A673 (cell line): ENCODE results near the gene ESPL1. TPM values are rescaled to one million over a fixed set of nuclear protein-coding genes. Genes with fewer than 3 reads are reported as not detected.

Experiments used
- BruUV-seq: library from RNA; stranded (reverse); fragments of 400-500 nt; replicated peaks from 2 replicates; lab custom pipeline; 2021; lab: Mats Ljungman, UMichigan
- CTCF ChIA-PET: fragments of 300-600 bp; sonication (Branson Sonifier 250); formaldehyde crosslinking; loops from one replicate; lab custom pipeline; 2022; ENCODE audit warnings: antibody characterized with exemption; lab: Charles Lee
- POLR2A ChIA-PET: fragments of 300-600 bp; sonication (Branson Sonifier 250); formaldehyde crosslinking; loops from one replicate; lab custom pipeline; 2022; ENCODE audit warnings: antibody characterized with exemption; ENCODE audit not compliant: low non-redundant PET; lab: Charles Lee
- DNase-seq: peaks from one replicate; pipeline ENCODE4 v3.0.0-alpha.2; 2015; ENCODE audit warnings: low spot score
- H3K27ac ChIP-seq: fragments of 200-600 bp; sonication (generic); 2 replicates; pipeline ENCODE4 v1.5.1; 2016; ENCODE audit warnings: mixed run types, low read depth, mild to moderate bottlenecking, mixed read lengths, antibody characterized with exemption, low read length; ENCODE audit not compliant: poor library complexity, severe bottlenecking
- H3K27me3 ChIP-seq: fragments of 200-600 bp; sonication (generic); replicated peaks from 2 replicates; pipeline ENCODE4 v1.6.1; 2017; ENCODE audit warnings: mixed run types, low read depth, mild to moderate bottlenecking, mixed read lengths, antibody characterized with exemption, low read length; ENCODE audit not compliant: insufficient read depth, poor library complexity
- H3K36me3 ChIP-seq: fragments of 200-600 bp; sonication (generic); 2 replicates; pipeline ENCODE4 v1.6.1; 2016; ENCODE audit warnings: mixed run types, mild to moderate bottlenecking, mixed read lengths, antibody characterized with exemption, low read length; ENCODE audit not compliant: insufficient read depth, poor library complexity, severe bottlenecking
- H3K4me1 ChIP-seq: fragments of 200-600 bp; sonication (generic); 2 replicates; pipeline ENCODE4 v1.6.1; 2017; ENCODE audit warnings: mixed run types, mild to moderate bottlenecking, mixed read lengths, antibody characterized with exemption, low read length; ENCODE audit not compliant: insufficient read depth, poor library complexity, severe bottlenecking
- H3K4me3 ChIP-seq: fragments of 200-600 bp; sonication (generic); 2 replicates; pipeline ENCODE4 v1.5.1; 2016; ENCODE audit warnings: low read depth, mixed run types, mild to moderate bottlenecking, mixed read lengths, low read length; ENCODE audit not compliant: poor library complexity, severe bottlenecking
- H3K9me3 ChIP-seq: fragments of 200-600 bp; sonication (generic); 2 replicates; pipeline ENCODE4 v1.6.1; 2016; ENCODE audit warnings: mixed run types, low read depth, mild to moderate bottlenecking, mixed read lengths, antibody characterized with exemption, low read length; ENCODE audit not compliant: poor library complexity, severe bottlenecking
- CTCF ChIP-seq: fragments of 300-800, 200-600 bp; sonication (generic); conservative IDR thresholded peaks from 2 replicates; pipeline ENCODE4 v1.5.1; 2017; ENCODE audit warnings: low read depth, mild to moderate bottlenecking, antibody characterized with exemption, low read length, moderate library complexity, mixed read lengths
- EZH2 ChIP-seq: fragments of 200-600 bp; sonication (generic); IDR thresholded peaks from 2 replicates; pipeline ENCODE4 v1.6.1; 2017; ENCODE audit warnings: borderline replicate concordance, low read depth, mild to moderate bottlenecking, mixed read lengths, antibody characterized with exemption, low read length; ENCODE audit not compliant: poor library complexity, severe bottlenecking
- intact Hi-C: fragments of 100-400 bp; cut with micrococcal nuclease; formaldehyde crosslinking; loops from one replicate; pipeline ENCODE4 v1.10.0; 2022; ENCODE audit not compliant: unreplicated experiment
- total RNA-seq: library from RNA; stranded (reverse); gene quantifications from 2 replicates; pipeline ENCODE4 v1.2.3, GENCODE V29; 2021

Gene ESPL1
- total RNA-seq, 1 experiment from 2014 or later = 99.1 TPM

GRCh38 chr12:53336181-53336681 lies 68.1 kb downstream of the ESPL1 start, which contains the start of gene SP7:
TSS of gene SP7 (minus strand) at chr12:53336354. CDS start at chr12:53335646, 708 bp downstream.
- CTCF ChIA-PET = interaction anchor here (1.3 kb wide), 1 partner anchor 9 kb away, joined by 8 read pairs; no protein-coding TSS in a partner anchor
- TF ChIP-seq CTCF (no peak), EZH2 (no peak)
- Histone ChIP-seq H3K4me1 (no peaks in the 10 kb centered on the region), H3K9me3 (no peaks in the 10 kb centered on the region), H3K27ac (no peak within 1 kb of the TSS), H3K27me3 (no peaks in the 10 kb centered on the region), H3K36me3 (no peaks in the 10 kb centered on the region), H3K4me3 (no peak within 1 kb of the TSS)
- POLR2A ChIA-PET = no interaction called here
- intact Hi-C loops = no loop called here
- BruUV-seq = no TSS peak
- no peak for DNase-seq

- BruUV-seq = no TSS peak
- Histone ChIP-seq H3K4me1 (no peaks in the 10 kb centered on the region), H3K4me3 (no peak overlapping the region), H3K27me3 (no peaks in the 10 kb centered on the region), H3K9me3 (no peaks in the 10 kb centered on the region), H3K36me3 (no peaks in the 10 kb centered on the region), H3K27ac (no peak overlapping the region)
- ChIA-PET POLR2A (interaction anchor here (0.6 kb wide), 1 partner anchor 170 kb away, joined by 3 read pairs; no protein-coding TSS in a partner anchor), CTCF (no interaction called here)
- TF ChIP-seq CTCF = no peak
- TF ChIP-seq EZH2 = no peak
- DNase-seq = no peak
- intact Hi-C loops = no loop called here
Measured at GRCh38 chr12:53338017-53338416, 69.9 kb downstream of the ESPL1 start.

GRCh38 chr12:53338916-53339315 lies 70.8 kb downstream of the ESPL1 start:
- no peaks in the 10 kb centered on the region for H3K9me3 ChIP-seq
- DNase-seq = no peak
- ChIA-PET CTCF (interaction anchor here (0.6 kb wide), 1 partner anchor 206 kb away, joined by 5 read pairs; no protein-coding TSS in a partner anchor), POLR2A (no interaction called here)
- H3K27me3 ChIP-seq = no peaks in the 10 kb centered on the region
- no peaks in the 10 kb centered on the region for H3K4me1 ChIP-seq
- intact Hi-C loops = no loop called here
- no peak overlapping the region for H3K4me3 ChIP-seq
- H3K27ac ChIP-seq = no peak overlapping the region
- TF ChIP-seq EZH2 (no peak), CTCF (no peak)
- no peaks in the 10 kb centered on the region for H3K36me3 ChIP-seq
- no TSS peak for BruUV-seq
